ENCODE measurements around the gene PTPRM. TPM values are rescaled to one million over a fixed set of nuclear protein-coding genes. Genes with fewer than 3 reads are reported as not detected.

The PTPRM gene
- total RNA-seq, 2 experiments from 2014 or later, result 2.1 to 3.0 TPM

DNA sequence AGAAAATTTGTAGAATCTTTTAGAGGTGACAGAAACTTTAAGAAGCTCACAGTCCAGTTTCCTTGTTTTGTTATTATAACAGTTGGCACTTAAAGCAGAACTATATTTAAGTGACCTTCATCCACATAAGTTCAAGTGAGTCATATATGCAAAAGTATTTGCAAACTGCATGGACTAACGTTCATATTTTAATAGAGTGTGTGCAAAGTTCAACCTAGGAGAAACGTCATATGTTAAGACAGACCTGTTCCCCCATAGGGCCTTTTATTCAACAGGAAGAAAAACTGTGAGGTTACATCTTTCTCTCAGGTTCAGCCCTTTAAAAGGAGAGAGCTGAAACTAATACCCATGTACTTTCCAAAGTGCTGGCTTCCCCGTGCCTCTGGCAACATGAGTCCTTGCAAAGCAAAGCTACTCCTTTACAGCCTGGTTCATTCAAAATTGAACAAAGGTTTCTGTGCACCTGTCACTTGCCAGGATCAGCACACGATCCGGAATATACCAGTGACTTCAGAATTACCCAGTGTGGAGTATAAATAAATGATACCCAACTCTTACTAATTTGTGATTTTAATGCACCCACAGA is 762.2 kb downstream of the PTPRM start:
- DNase-seq, result no peak
- ChIA-PET POLR2A (no interaction called here), CTCF (no interaction called here)
- H3K4me3 Mint-ChIP-seq, result no peak overlapping the region
- ATAC-seq, result no peak
- H3K27ac Mint-ChIP-seq, result no peak overlapping the region
- intact Hi-C loops (cut with micrococcal nuclease), result no loop called here
- peaks cover 3% of the 10 kb centered on the region for H3K9me3 Mint-ChIP-seq
- H3K4me1 Mint-ChIP-seq (ENCODE audit: low read depth), result no peaks in the 10 kb centered on the region
- H3K27me3 Mint-ChIP-seq, result no peaks in the 10 kb centered on the region
- TF ChIP-seq, protein P1, sequence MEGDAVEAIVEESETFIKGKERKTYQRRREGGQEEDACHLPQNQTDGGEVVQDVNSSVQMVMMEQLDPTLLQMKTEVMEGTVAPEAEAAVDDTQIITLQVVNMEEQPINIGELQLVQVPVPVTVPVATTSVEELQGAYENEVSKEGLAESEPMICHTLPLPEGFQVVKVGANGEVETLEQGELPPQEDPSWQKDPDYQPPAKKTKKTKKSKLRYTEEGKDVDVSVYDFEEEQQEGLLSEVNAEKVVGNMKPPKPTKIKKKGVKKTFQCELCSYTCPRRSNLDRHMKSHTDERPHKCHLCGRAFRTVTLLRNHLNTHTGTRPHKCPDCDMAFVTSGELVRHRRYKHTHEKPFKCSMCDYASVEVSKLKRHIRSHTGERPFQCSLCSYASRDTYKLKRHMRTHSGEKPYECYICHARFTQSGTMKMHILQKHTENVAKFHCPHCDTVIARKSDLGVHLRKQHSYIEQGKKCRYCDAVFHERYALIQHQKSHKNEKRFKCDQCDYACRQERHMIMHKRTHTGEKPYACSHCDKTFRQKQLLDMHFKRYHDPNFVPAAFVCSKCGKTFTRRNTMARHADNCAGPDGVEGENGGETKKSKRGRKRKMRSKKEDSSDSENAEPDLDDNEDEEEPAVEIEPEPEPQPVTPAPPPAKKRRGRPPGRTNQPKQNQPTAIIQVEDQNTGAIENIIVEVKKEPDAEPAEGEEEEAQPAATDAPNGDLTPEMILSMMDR (IDR thresholded peaks at IDR 0.05), result no peak
- H3K36me3 Mint-ChIP-seq (ENCODE audit: low read depth), result no peaks in the 10 kb centered on the region

DNA sequence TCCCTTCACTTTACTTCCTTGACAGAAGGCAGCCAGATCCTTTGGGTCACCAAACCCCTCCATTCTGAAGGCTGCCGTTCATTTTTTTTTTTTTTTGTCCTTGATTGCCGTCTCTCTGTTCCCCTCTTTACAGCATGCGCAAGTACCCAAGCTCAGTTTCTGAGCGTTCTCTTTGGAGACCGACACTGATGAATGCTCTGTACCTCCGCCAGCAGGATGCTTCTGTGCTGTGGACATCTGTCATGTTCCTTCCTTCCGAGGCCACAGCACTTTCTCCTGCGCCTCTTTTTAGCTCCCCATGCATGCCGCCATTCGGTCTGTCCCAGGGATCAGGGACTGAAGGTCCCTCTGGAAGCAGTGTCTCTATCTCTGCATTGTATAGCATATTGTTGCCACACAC is 763.5 kb downstream of the PTPRM start:
- DNase-seq, result no peak
- no peak overlapping the region for H3K27ac Mint-ChIP-seq
- ChIA-PET POLR2A (no interaction called here), CTCF (no interaction called here)
- no peak overlapping the region for H3K4me3 Mint-ChIP-seq
- TF ChIP-seq, protein P1 (IDR thresholded peaks at IDR 0.05), result no peak
- ATAC-seq, result no peak
- intact Hi-C loops (cut with micrococcal nuclease), result no loop called here
- H3K9me3 Mint-ChIP-seq, result no peaks in the 10 kb centered on the region
- no peaks in the 10 kb centered on the region for H3K4me1 Mint-ChIP-seq (ENCODE audit: low read depth)
- no peaks in the 10 kb centered on the region for H3K36me3 Mint-ChIP-seq (ENCODE audit: low read depth)
- no peaks in the 10 kb centered on the region for H3K27me3 Mint-ChIP-seq

DNA sequence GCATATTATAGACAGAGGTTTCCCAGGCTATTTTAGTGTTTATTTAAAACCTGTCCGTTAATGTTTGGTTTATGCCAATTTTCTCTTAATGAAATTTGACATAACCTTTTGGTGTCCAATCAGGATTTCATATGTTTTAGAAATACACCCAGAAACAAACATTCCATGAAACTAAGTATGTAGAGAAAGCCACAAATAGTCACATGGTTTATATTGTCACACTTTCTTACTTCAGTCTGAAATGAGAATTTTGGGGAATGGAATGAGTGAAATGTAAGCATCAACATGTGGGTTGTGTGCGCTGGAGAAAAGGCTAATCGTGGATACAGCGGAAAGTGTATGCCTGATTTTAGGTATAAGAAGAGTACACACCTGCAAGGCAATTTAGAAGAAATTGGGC is 765.2 kb downstream of the PTPRM start:
- POLR2A ChIA-PET, result no interaction called here
- TF ChIP-seq, protein P1 (IDR thresholded peaks at IDR 0.05), result no peak
- no peak for ATAC-seq
- Mint-ChIP-seq H3K27me3 (no peaks in the 10 kb centered on the region), H3K4me3 (no peak overlapping the region), H3K4me1 (ENCODE audit: low read depth) (no peaks in the 10 kb centered on the region), H3K36me3 (ENCODE audit: low read depth) (no peaks in the 10 kb centered on the region), H3K27ac (no peak overlapping the region), H3K9me3 (no peaks in the 10 kb centered on the region)
- intact Hi-C loops (cut with micrococcal nuclease), result no loop called here
- CTCF ChIA-PET, result no interaction called here
- DNase-seq, result no peak

DNA sequence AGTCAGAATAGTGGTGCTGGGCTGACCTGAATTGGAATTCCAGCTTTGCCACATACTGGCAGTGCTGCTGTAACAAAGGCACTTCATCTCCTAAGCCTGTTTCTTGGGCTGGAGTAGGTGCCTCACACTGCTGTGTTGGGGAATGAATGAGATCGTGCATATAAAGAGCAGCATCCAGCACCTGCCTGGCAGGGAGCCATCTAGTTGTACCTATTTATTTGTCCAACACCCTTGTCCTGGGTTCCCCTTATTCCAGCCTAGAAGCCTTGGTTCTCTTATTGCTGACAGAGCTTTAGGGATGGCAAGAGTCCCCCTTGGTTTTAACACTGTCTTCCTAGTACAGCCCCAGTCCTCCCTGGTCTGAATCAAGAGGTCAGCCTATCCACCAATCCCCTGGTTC is 766.8 kb downstream of the PTPRM start:
- ATAC-seq (no peak), DNase-seq (no peak)
- TF ChIP-seq, protein P1 (IDR thresholded peaks at IDR 0.05), result no peak
- Mint-ChIP-seq H3K4me3 (no peak overlapping the region), H3K27ac (no peak overlapping the region), H3K27me3 (no peaks in the 10 kb centered on the region), H3K9me3 (no peaks in the 10 kb centered on the region), H3K4me1 (ENCODE audit: low read depth) (no peaks in the 10 kb centered on the region), H3K36me3 (ENCODE audit: low read depth) (no peaks in the 10 kb centered on the region)
- POLR2A ChIA-PET, result no interaction called here
- intact Hi-C loops (cut with micrococcal nuclease), result no loop called here
- CTCF ChIA-PET, result no interaction called here

DNA sequence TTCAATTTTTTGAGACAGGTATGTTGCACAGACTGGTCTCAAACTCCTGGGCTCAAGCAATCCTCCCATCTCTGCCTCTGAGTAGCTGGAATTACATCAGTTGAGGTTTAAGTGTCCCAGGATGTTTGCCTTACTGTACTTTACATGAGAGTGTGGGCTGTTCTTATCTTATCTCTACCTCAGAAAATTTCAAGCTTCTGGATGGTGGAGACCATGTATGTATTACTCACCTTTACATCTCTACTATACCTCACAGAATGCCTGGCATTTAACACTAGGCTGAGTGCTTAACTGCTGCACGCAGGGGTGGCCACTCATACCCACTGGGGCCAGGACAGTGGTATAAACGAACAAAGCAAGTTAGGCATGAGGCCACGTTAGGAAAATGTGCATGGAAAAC is 770.1 kb downstream of the PTPRM start:
- ChIA-PET CTCF (no interaction called here), POLR2A (no interaction called here)
- no peak for DNase-seq
- Mint-ChIP-seq H3K4me1 (ENCODE audit: low read depth) (no peaks in the 10 kb centered on the region), H3K27ac (no peak overlapping the region), H3K27me3 (no peaks in the 10 kb centered on the region), H3K36me3 (ENCODE audit: low read depth) (no peaks in the 10 kb centered on the region), H3K4me3 (no peak overlapping the region), H3K9me3 (no peaks in the 10 kb centered on the region)
- intact Hi-C loops (cut with micrococcal nuclease), result no loop called here
- TF ChIP-seq, protein P1 (IDR thresholded peaks at IDR 0.05), result no peak
- ATAC-seq, result no peak

Measured in activated CD8-positive, alpha-beta T cell treated with anti-CD3 and anti-CD28 coated beads for 36 hours (primary cell).